HL-60 (cell line): ENCODE results near the gene MAN2A1.
"Not testable (repeated sequence)": the region's sequence is repeated elsewhere in the genome, so short reads cannot be mapped to it uniquely, and the experiment has no call there.

Experiments used
- DNase-seq, 2 experiments: peaks; one replicate each; pipeline ENCODE4 v3.0.0-alpha.2; 2010 to 2020; ENCODE audit warnings: low read depth in 1 of 2, low spot score in 1 of 2
- H3K27ac ChIP-seq: fragments of 250-450 bp; sonication (Bioruptor Pico); replicated peaks from 2 replicates; pipeline ENCODE4 v1.5.1; 2020; ENCODE audit warnings: mild to moderate bottlenecking, moderate library complexity
- H3K27me3 ChIP-seq: fragments of 250-450 bp; sonication (Bioruptor Pico); 2 replicates; pipeline ENCODE4 v1.5.1; 2021; ENCODE audit warnings: mild to moderate bottlenecking, moderate library complexity; ENCODE audit not compliant: insufficient read depth, poor library complexity, severe bottlenecking
- H3K4me3 ChIP-seq: replicated peaks from 2 replicates; pipeline ENCODE4 v1.5.1; 2011; ENCODE audit warnings: mild to moderate bottlenecking, control low read depth, low read length; ENCODE audit not compliant: insufficient read depth
- CTCF ChIP-seq: IDR thresholded peaks from one replicate; pipeline ENCODE4 v1.5.1; 2011; ENCODE audit warnings: low read length, control low read depth, inconsistent platforms; ENCODE audit not compliant: insufficient read depth
- GABPA ChIP-seq: IDR thresholded peaks from 2 replicates; pipeline ENCODE4 v1.6.1; 2012; ENCODE audit warnings: low read depth
- POLR2AphosphoS5 ChIP-seq: IDR thresholded peaks from 2 replicates; pipeline ENCODE4 v1.6.1; 2012; ENCODE audit warnings: low read depth
- REST ChIP-seq: IDR thresholded peaks from 2 replicates; pipeline ENCODE4 v1.6.1; 2012; ENCODE audit warnings: low read depth; ENCODE audit not compliant: insufficient replicate concordance
- SPI1 ChIP-seq: IDR thresholded peaks from 2 replicates; pipeline ENCODE4 v1.6.1; 2012; ENCODE audit warnings: low read depth, mild to moderate bottlenecking, borderline replicate concordance

The MAN2A1 gene

GRCh38 chr5:109759306-109759705, 69.6 kb downstream of the MAN2A1 start:
- no peak overlapping the region for H3K27ac ChIP-seq
- no peak overlapping the region for H3K4me3 ChIP-seq

GRCh38 chr5:109760130-109760529, 70.4 kb downstream of the MAN2A1 start:
- not testable (repeated sequence) for H3K4me3 ChIP-seq, DNase-seq, H3K27ac ChIP-seq, H3K27me3 ChIP-seq

More at GRCh38 chr5:109759306-109759705, 69.6 kb downstream of the MAN2A1 start:
- no peak for DNase-seq
- TF ChIP-seq REST (no peak), POLR2AphosphoS5 (no peak), GABPA (no peak), CTCF (no peak), SPI1 (no peak)
- H3K27me3 ChIP-seq = no peaks in the 10 kb centered on the region

GRCh38 chr5:109762821-109763220, 73.1 kb downstream of the MAN2A1 start:
- TF ChIP-seq POLR2AphosphoS5 (no peak), REST (no peak)
- DNase-seq = peak in 1 of 2 experiments; percentile 21
- no peak overlapping the region for H3K4me3 ChIP-seq
- H3K27me3 ChIP-seq = no peaks in the 10 kb centered on the region
- no peak overlapping the region for H3K27ac ChIP-seq

- Histone ChIP-seq H3K27me3 (no peaks in the 10 kb centered on the region), H3K4me3 (no peak overlapping the region), H3K27ac (no peak overlapping the region)
- TF ChIP-seq POLR2AphosphoS5 (no peak), GABPA (no peak), REST (no peak), SPI1 (no peak), CTCF (no peak)
- no peak for DNase-seq
Observed at GRCh38 chr5:109767184-109767995, 77.7 kb downstream of the MAN2A1 start.
